Adipose tissue (tissue), 3 donors: Measurements from ENCODE around the gene BLOC1S1. TPM values are rescaled to one million over a fixed set of nuclear protein-coding genes. Genes with fewer than 3 reads are reported as not detected.

Experiments used
- H3K27ac ChIP-seq: one replicate; pipeline ENCODE4 v1.5.1; 2013; ENCODE audit warnings: low read depth, low read length
- WGBS, 3 donors: extraction: QIAGEN DNeasy Blood & Tissue Kit; methylation state at CpG; one replicate each; pipeline ENCODE4 v1.1.7; 2013; 5-methylcytosine and 5-hydroxymethylcytosine counted together
- polyA plus RNA-seq, 3 donors: library from polyadenylated mRNA; stranded (reverse); fragments of 200-250 nt; gene quantifications; one replicate each; pipeline ENCODE4 v1.2.3, GENCODE V29; 2013
- donor health status: healthy with polysubstance abuse.
- donor health status: Bipolar disorder and iron deficiency.
- donor health status: healthy.

Gene BLOC1S1
- 100 to 1,000 TPM; 103 to 323 (median 288) TPM for polyA plus RNA-seq

GRCh38 chr12:55715833-55716581, at the start of gene BLOC1S1:
Gene BLOC1S1, plus strand, starts transcription at chr12:55716046. Its CDS starts 6 bp downstream, at chr12:55716052.
- WGBS, 3 donors, result 0 to 1% (median 0%) methylated on average over 39 to 42 of the region's 42 CpGs
- H3K27ac ChIP-seq, result peak within 1 kb of the TSS; percentile 57

GRCh38 chr12:55666508-55666907, 49.3 kb upstream of the BLOC1S1 start:
- WGBS, 3 donors, result 73 to 75% (median 73%) methylated on average over 7 of the region's 7 CpGs
- H3K27ac ChIP-seq, result no peak overlapping the region

GRCh38 chr12:55670276-55670675, 45.6 kb upstream of the BLOC1S1 start:
- H3K27ac ChIP-seq, result peak overlapping the region; percentile 1

DNA sequence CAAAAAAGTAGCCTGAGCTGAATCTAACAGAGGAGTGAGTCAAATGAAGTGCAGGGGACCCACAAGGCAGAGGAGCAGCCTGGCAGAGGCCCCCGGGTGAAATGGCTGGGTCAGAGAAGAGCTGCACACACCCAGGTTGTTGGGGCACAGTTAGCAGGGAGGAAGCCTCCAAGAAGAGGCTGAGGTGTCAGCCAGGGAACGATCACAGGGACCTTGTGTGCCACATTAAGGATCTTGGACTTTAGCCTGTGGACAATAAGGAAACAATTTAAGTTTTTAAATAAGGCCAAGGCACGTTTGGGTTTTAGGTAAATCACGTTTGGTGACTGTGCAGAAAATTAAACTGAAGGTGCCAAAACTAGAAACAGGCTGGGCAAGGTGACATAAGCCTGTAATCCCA, 44.1 kb upstream of the BLOC1S1 start:
- 47 to 76% (median 67%) methylated on average over 4 of the region's 4 CpGs for WGBS, 3 donors
- H3K27ac ChIP-seq, result no peak overlapping the region

DNA sequence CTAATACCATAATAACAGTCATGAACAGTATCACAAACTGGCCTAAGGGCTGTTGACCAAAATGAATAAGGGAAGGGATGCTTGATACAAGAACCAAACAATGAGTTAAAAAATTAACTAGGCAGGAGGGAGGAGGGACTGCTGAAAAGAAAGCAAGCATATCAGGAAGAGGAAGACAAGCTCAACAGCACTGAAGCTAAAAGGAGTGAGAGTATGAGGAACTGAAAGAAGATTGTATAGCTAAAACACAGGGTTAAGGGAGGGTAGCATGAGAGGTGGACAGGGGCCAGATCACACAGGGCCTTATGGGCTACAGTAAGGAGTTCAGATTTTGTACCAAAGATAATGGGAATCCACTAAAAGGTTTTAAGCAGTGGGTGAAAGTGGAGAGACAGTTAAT, 42.2 kb upstream of the BLOC1S1 start:
- H3K27ac ChIP-seq, result no peak overlapping the region

DNA sequence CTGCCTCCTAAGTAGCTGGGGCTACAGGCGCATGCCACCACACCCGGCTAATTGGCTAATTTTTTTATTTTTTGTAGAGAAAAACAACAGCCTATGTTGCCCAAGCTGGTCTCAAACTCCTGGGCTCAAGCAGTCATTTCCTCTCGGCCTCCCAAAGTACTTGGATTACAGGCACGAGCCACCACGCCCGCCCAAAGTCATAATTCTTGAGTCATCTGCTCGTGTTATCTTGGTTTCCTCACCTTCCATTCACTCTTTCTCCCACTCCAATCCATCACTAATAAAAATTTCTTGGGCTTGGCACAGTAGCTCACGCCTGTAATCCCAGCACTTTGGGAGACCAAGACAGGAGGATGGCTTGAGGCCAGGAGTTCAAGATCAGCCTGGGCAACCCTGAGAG, 40.2 kb upstream of the BLOC1S1 start:
- H3K27ac ChIP-seq, result no peak overlapping the region
- 64 to 87% (median 72%) methylated on average over 8 of the region's 8 CpGs for WGBS, 3 donors

DNA sequence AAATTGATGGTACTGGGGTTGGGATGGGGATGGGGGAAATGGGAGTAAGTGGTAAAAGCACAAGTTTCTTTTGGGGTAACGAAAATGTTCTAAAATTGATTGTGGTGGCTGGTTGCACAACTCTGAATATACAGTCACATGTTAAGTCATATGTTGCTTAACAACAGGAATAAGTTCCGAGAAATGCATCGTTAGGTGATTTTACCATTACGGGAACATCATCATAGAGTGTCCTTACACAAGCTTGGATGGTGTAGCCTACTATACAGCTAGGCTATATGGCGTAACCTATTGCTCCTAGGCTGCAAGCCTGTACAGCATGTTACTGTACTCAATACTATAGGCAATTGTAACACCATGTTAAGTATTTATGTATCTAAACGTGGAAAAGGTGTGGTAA, 39.1 kb upstream of the BLOC1S1 start:
- H3K27ac ChIP-seq, result no peak overlapping the region
- WGBS, 3 donors, result 43 to 72% (median 55%) methylated on average over 6 of the region's 6 CpGs

- 82 to 88% (median 87%) methylated on average over 5 of the region's 5 CpGs for WGBS, 3 donors
- H3K27ac ChIP-seq, result no peak overlapping the region
Measured at GRCh38 chr12:55679691-55680090, 36.2 kb upstream of the BLOC1S1 start.

DNA sequence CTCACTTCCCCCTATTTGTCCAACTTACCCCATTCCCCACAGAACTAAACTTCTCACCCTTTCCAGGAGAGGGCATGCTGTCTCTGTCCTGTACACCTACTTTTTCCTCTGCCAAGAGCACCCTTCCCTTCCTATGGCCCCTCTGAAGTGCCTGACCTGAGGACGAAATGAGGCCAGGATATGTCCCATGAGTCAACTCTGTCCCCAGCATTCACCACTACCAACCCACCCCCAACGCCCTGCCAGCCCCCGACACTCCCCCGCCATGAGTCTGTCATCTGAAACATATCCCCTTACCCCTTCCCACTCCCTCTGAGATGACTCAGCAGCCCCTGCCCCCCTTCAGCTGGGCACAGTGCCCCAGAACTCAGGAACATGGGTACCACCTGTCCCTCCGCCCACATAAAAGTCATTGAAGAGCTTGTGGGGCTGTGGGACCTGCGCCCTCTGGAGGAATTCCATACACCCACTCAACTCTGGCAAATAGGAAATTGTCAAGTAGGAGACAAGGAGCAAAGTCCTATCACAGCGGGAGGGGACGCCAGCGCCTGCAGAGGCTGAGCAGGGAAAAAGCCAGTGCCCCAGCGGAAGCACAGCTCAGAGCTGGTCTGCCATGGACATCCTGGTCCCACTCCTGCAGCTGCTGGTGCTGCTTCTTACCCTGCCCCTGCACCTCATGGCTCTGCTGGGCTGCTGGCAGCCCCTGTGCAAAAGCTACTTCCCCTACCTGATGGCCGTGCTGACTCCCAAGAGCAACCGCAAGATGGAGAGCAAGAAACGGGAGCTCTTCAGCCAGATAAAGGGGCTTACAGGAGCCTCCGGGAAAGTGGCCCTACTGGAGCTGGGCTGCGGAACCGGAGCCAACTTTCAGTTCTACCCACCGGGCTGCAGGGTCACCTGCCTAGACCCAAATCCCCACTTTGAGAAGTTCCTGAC, 34.4 kb upstream of the BLOC1S1 start:
- no peak overlapping the region for H3K27ac ChIP-seq
- 9 to 11% (median 9%) methylated on average over 17 of the region's 17 CpGs for WGBS, 3 donors

DNA sequence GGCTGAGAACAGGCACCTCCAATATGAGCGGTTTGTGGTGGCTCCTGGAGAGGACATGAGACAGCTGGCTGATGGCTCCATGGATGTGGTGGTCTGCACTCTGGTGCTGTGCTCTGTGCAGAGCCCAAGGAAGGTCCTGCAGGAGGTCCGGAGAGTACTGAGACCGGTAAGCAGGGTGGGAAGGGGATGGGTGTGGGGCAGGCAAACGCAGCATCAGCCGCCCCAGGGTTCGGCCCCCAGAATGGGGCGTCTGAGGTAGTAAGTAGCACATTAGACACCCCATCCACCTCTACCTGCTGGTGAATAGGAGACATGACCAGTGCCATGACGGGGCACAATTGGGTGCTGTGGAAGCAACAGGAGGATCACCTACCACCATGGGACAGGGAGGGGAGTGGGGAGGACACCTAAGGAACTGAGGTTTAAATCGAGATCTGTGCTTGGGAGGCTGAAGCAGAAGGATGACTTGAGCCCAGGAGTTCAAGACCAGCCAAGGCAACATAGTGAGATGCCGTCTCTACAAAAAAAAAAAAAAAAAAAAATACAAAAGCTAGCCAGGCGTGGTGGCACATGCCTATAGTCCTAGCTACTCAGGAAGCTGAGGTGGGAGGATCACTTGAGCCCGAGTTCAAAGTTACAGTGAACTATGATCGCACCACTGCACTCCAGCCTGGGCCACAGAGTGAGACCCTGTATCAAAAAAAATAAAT, 33.6 kb upstream of the BLOC1S1 start:
- no peak overlapping the region for H3K27ac ChIP-seq
- WGBS, 3 donors, result 71 to 83% (median 82%) methylated on average over 13 of the region's 13 CpGs

- no peak overlapping the region for H3K27ac ChIP-seq
- 89 to 93% (median 92%) methylated on average over 7 of the region's 7 CpGs for WGBS, 3 donors
Measured at GRCh38 chr12:55683676-55684075, 32.2 kb upstream of the BLOC1S1 start.

GRCh38 chr12:55684761-55685370, 31.0 kb upstream of the BLOC1S1 start:
- WGBS, 3 donors, result 92 to 95% (median 93%) methylated on average over 16 to 20 of the region's 20 CpGs

DNA sequence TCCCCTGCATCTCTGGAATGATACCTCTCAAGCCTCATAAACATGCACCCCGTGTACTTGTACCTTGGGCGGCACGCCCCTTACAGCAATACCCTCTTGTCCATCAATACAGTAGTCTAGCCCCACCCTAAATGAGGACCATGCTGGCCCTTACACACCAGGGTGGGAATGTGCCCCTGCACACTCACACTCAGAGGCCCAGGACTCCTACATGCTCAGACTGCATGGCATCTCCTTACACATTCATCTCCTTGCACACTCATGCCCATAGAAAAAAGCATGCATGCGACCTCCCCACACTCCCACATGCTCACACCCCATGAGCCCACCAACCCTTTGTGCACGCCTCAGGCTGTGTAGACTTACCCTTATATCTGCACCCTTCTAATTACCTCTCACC, 30.2 kb upstream of the BLOC1S1 start:
- 90 to 94% (median 93%) methylated on average over 5 of the region's 5 CpGs for WGBS, 3 donors
- no peak overlapping the region for H3K27ac ChIP-seq

More at GRCh38 chr12:55684761-55685370, 31.0 kb upstream of the BLOC1S1 start:
- H3K27ac ChIP-seq, result no peak overlapping the region

- WGBS, 3 donors, result 86 to 91% (median 87%) methylated on average over 9 of the region's 9 CpGs
- H3K27ac ChIP-seq, result no peak overlapping the region
Measured at GRCh38 chr12:55686366-55687010, 29.4 kb upstream of the BLOC1S1 start.

GRCh38 chr12:55687746-55688145, 28.1 kb upstream of the BLOC1S1 start:
- H3K27ac ChIP-seq, result no peak overlapping the region

GRCh38 chr12:55688716-55689655, 26.9 kb upstream of the BLOC1S1 start:
- 89 to 92% (median 92%) methylated on average over 16 of the region's 16 CpGs for WGBS, 3 donors

GRCh38 chr12:55692631-55693322, 23.1 kb upstream of the BLOC1S1 start:
- no peak overlapping the region for H3K27ac ChIP-seq
- 90 to 95% (median 93%) methylated on average over 12 of the region's 12 CpGs for WGBS, 3 donors

More at GRCh38 chr12:55688716-55689655, 26.9 kb upstream of the BLOC1S1 start:
- no peak overlapping the region for H3K27ac ChIP-seq
